GM12873 (cell line): Measurements from ENCODE around the gene PTPRN2.

Experiments
- CTCF ChIP-seq: IDR thresholded peaks from 2 replicates; pipeline ENCODE4 v1.5.1; 2012; ENCODE audit warnings: low read depth, mild to moderate bottlenecking, moderate library complexity, low read length, control low read depth; ENCODE audit not compliant: insufficient read depth; ENCODE audit errors: missing control alignments

Gene PTPRN2

GRCh38 chr7:157540020-157540419 lies 1047.6 kb downstream of the PTPRN2 start:
- TF ChIP-seq CTCF: no peak

DNA sequence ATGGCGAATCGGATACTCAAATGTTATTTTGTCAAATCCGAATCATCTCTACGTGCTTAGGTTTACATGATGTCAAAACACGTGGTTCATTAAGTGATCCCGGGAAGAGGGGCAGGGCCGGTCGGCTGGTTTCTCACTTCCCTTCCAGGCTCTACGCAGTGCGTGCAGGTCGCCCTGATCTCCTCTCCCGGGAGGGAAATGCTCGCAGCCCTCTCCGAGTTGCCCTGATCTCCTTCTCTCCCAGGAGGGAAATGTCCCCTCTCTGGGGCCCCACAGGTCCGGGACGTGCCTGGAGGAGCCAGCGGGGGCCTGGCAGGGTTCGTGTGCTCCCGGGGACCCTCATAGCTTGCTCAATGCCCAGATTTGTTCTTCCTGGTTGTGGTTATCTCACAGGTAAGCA lies 1048.1 kb downstream of the PTPRN2 start:
- TF ChIP-seq CTCF: no peak

DNA sequence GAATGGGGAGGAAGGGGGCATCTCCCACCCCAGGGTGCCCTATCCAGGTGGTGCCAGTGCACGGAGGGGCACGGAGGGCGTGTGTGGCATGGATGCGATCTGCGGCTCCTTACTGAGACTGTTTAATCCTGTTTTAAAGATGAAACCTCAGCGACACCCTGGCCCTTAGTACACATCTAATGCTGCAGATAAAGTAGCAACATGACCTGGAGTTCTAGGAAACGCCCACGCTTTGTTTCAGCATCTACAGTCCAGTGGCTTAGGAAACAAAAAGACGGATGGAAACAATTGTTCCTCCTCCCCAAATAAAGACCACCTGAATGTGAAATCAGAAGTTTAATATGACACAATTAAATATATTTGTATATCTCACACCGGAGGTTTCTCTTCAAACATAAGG lies 1048.9 kb downstream of the PTPRN2 start:
- TF ChIP-seq CTCF: no peak

DNA sequence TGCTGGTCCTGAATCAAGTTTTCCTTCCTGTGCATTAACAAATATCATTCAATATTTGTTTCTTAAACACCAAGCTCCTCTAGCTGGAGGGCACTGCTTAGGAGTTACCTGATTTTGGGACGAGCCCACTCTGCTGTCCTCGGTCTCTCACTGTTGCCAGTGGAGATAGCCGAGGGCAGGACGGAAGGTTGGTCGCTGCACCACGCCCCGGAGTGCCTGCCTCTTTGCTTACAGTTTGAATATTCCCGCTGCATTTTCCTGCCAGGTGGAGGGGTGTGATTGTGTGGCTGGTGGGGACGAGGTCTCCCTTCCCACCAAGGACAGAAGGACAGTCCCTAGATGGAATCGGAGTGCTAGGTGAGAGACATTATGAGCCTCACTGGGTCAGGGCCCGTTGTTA lies 1049.3 kb downstream of the PTPRN2 start:
- TF ChIP-seq CTCF: no peak

DNA sequence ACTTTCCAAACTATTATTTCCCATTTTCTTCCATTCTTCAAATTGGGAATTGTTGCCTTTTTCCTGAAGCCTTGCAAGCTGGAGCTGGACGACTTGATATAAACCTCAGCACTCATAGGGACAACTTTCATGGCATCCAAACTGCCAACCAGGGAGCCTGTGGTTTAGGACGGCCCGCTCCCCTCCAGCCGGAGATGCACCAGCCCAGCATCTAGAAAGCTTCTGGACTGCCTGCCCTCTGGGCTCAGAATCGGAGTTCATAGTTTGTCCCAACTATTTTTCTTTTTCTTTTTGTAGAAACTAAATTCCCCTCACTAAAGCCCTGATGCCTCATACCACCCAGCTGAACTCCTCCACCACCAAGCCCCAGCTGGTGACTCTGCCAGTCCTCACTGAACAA lies 1050.6 kb downstream of the PTPRN2 start:
- no peak for TF ChIP-seq CTCF

DNA sequence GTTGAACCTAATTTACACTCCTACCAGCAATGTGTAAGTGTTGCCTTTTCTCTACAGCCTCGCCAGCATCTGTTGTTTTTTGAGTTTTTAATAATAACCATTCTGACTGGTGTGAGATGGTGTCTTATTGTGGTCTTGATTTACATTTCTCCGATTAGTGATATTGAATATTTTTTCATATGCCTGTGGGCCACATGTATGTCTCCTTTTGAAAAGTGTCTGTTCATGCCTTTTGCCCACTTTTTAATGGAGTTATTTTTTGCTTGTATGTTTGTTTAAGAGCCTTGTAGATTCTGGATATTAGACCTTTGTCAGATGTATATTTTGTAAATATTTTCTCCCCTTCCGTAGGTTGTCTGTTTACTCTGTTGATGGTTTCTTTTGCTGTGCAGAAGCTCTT lies 1055.6 kb downstream of the PTPRN2 start:
- TF ChIP-seq CTCF: no peak

- TF ChIP-seq CTCF: no peak
These were observed 1057.7 kb downstream of the PTPRN2 start for GRCh38 chr7:157529768-157530560.
